ENCODE results near the gene SCLY. TPM values are rescaled to one million over a fixed set of nuclear protein-coding genes. Genes with fewer than 3 reads are reported as not detected.

SCLY gene
- total and polyA plus RNA-seq, 7 donors: 4.6 to 10.1 (median 6.5) TPM

DNA sequence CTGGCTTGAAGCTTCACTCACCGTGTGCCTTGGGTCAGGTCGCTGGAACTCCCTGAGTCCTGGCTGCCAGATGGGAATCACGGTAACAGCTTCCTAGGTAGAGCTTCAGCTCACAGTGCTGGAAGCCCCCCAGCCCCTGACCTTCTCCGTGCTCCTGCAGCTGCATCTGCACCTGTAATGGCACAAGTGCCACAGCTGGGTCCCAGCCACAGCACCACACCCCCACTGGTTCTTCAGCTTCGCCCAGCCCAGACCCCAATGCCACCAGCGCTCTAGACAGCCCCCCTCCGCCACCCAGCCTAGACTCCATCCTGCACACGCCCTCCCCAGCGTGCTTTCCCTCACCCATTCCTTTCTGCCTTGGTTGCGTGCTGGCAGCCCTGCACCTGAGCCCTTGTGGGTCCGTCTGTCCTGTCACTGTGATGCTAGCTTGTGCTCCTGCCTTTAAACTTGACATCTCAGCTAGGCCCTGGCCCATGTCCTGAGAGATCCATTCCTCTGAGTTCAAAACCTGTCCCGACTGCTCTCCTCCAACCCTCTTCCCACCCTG is 31.8 kb downstream of the SCLY start:
- Histone ChIP-seq H3K9me3 (no peaks in the 10 kb centered on the region), H3K36me3 (ENCODE audit: insufficient read depth in 1 of 2, low read depth in 1 of 2) (no peaks in the 10 kb centered on the region), H3K27me3 (ENCODE audit: insufficient read depth in 3 of 3, low read length in 2 of 3) (no peaks in the 10 kb centered on the region), H3K4me3 (no peak overlapping the region), H3K27ac (no peak overlapping the region), H3K4me1 (no peaks in the 10 kb centered on the region)
- intact Hi-C loops (cut with DNase I): no loop called here
- peak in 1 of 2 donors; percentile 24 for DNase-seq
- no peak for TF ChIP-seq CTCF (IDR thresholded peaks at IDR 0.05)
- no peak for ATAC-seq
- 91 to 97% (median 94%) methylated on average over 12 of the region's 12 CpGs for WGBS, 3 donors

GRCh38 chr2:238093181-238094140 is 32.7 kb downstream of the SCLY start:
- H3K4me1 ChIP-seq: no peaks in the 10 kb centered on the region
- no peak for TF ChIP-seq CTCF (IDR thresholded peaks at IDR 0.05)
- 89 to 90% (median 90%) methylated on average over 26 of the region's 26 CpGs for WGBS, 3 donors
- ATAC-seq: no peak
- peak in 1 of 2 donors; percentile 53 for DNase-seq
- no peak overlapping the region for H3K4me3 ChIP-seq
- no peaks in the 10 kb centered on the region for H3K9me3 ChIP-seq
- H3K27me3 ChIP-seq (ENCODE audit: insufficient read depth in 3 of 3, low read length in 2 of 3): no peaks in the 10 kb centered on the region
- intact Hi-C loops (cut with DNase I): no loop called here
- no peak overlapping the region for H3K27ac ChIP-seq
- no peaks in the 10 kb centered on the region for H3K36me3 ChIP-seq (ENCODE audit: insufficient read depth in 1 of 2, low read depth in 1 of 2)

GRCh38 chr2:238094438-238095022 is 33.7 kb downstream of the SCLY start:
- intact Hi-C loops (cut with DNase I): no loop called here
- H3K27ac ChIP-seq: no peak overlapping the region

DNA sequence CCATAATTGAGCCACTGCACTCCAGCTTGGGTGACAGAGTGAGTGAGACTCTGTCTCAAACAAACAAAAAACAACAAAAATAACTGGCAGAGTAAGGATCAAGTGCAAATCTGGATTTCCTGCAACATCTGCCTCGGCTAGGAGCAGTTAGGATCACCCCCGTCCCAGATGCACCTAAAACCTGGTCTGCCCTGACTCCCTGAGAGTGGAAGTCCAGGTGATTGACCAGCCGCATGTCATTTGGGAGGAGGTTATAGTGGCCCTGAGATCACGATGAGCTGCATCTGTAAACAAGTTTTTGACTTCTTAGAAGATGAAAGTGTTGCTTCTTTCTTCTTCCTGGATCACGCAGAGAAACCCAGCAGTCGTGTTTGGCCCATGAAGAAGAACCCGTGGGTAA is 34.3 kb downstream of the SCLY start:
- ATAC-seq: no peak
- TF ChIP-seq CTCF (IDR thresholded peaks at IDR 0.05): no peak

More at GRCh38 chr2:238094438-238095022, 33.7 kb downstream of the SCLY start:
- Histone ChIP-seq H3K4me1 (no peaks in the 10 kb centered on the region), H3K36me3 (ENCODE audit: insufficient read depth in 1 of 2, low read depth in 1 of 2) (no peaks in the 10 kb centered on the region), H3K27me3 (ENCODE audit: insufficient read depth in 3 of 3, low read length in 2 of 3) (no peaks in the 10 kb centered on the region), H3K9me3 (no peaks in the 10 kb centered on the region), H3K4me3 (no peak overlapping the region)
- ATAC-seq (no peak), DNase-seq (peak in 1 of 2 donors; percentile 46)
- WGBS, 3 donors: 87 to 92% (median 90%) methylated on average over 17 of the region's 17 CpGs
- TF ChIP-seq CTCF (IDR thresholded peaks at IDR 0.05): no peak

More for the DNA sequence above, 34.3 kb downstream of the SCLY start:
- 83 to 89% (median 86%) methylated on average over 7 of the region's 7 CpGs for WGBS, 3 donors
- Histone ChIP-seq H3K36me3 (ENCODE audit: insufficient read depth in 1 of 2, low read depth in 1 of 2) (no peaks in the 10 kb centered on the region), H3K27ac (no peak overlapping the region), H3K27me3 (ENCODE audit: insufficient read depth in 3 of 3, low read length in 2 of 3) (no peaks in the 10 kb centered on the region), H3K4me1 (no peaks in the 10 kb centered on the region), H3K9me3 (no peaks in the 10 kb centered on the region), H3K4me3 (no peak overlapping the region)
- intact Hi-C loops (cut with DNase I): no loop called here
- peak in 1 of 2 donors; percentile 17 for DNase-seq

All from psoas muscle (tissue), 8 donors.